Right atrium auricular region (tissue), 2 donors: ENCODE data around the gene RAB17. TPM values are rescaled to one million over a fixed set of nuclear protein-coding genes. Genes with fewer than 3 reads are reported as not detected.
A peak's percentile ranks its signal among the peaks of the same experiment; 100 is the strongest.
"Not testable (repeated sequence)": the region's sequence is repeated elsewhere in the genome, so short reads cannot be mapped to it uniquely, and the experiment has no call there.

ENCODE experiments used
- DNase-seq: peaks from one replicate; pipeline ENCODE4 v3.0.0-alpha.2; 2019; ENCODE audit warnings: low spot score
- H3K27ac ChIP-seq, 2 donors: fragments of 200-600 bp; sonication (generic); 1 replicate in 1 of 2; 2 replicates in 1 of 2; pipeline ENCODE4 v1.5.1; 2016 to 2019
- H3K27me3 ChIP-seq, 2 donors: fragments of 200-600 bp; sonication (generic); one replicate each; pipeline versions ENCODE4 v1.5.1 to v1.6.0; 2017 to 2019
- H3K36me3 ChIP-seq: fragments of 200-600 bp; sonication (generic); one replicate; pipeline ENCODE4 v1.5.1; 2016
- H3K4me1 ChIP-seq, 2 donors: fragments of 200-600 bp; sonication (generic); one replicate each; pipeline versions ENCODE4 v1.5.1 to v1.6.0; 2017 to 2019
- H3K4me3 ChIP-seq, 2 donors: fragments of 200-600 bp; sonication (generic); 1 replicate in 1 of 2; 2 replicates in 1 of 2; pipeline ENCODE4 v1.5.1; 2017 to 2019; ENCODE audit warnings: mild to moderate bottlenecking in 1 of 2, moderate library complexity in 1 of 2
- H3K9me3 ChIP-seq, 2 donors: fragments of 200-600 bp; sonication (generic); one replicate each; pipeline ENCODE4 v1.5.1; 2019
- total RNA-seq, 2 donors: library from RNA; depleted of rRNA; stranded (reverse); fragments of >200 nt; gene quantifications; one replicate each; pipeline ENCODE4 v1.1.0, GENCODE V29; 2016
- TF ChIP-seq, protein P1 (sequence below), 2 donors: fragments of 200-600 bp; sonication (generic); IDR thresholded peaks; one replicate each; pipeline ENCODE4 v1.5.1; 2019; ENCODE audit warnings: antibody characterized with exemption in 2 of 2

The RAB17 gene
- total RNA-seq, 2 donors from 2014 or later: 1.0 to 4.5 TPM

DNA sequence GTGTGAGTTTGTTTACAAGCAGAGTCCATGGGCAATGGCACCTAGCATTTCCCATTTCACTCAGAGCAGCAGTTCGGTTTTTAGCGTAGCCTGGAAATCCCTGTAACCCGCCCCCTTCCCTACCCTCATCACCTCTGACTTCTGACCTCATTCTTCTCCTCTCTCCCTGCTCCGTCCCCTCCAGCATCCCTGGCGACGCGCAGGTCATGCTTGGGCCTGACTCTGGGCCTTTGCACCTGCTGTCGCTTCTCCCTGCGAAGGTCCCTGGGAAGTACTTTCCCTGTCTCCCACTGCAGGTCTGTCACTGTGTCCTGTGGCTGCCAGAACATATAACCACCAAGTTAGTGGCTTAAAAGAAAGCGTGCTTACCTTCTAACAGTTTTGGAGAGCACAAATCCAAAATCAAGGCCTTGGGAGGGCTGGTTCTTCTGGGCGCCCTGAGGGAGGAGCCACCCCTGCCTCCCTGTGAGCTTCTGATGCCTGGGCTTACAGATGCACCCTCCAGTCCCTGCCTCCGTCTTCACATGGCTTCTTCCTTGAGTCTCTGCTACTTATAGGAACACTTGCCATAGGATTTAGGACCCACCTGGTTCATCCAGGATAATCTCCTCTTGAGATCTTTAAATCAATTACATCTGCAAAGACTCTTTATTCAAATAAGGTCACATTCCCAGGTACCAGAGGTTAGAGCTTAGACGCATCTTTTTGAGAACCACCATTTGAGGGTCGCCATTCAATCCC lies 8.1 kb upstream of the RAB17 start:
- Histone ChIP-seq H3K36me3 (no peaks in the 10 kb centered on the region), H3K9me3 (no peaks in the 10 kb centered on the region), H3K27me3 (no peaks in the 10 kb centered on the region), H3K4me3 (no peak overlapping the region), H3K4me1 (peaks cover 0 to 43% of the 10 kb centered on the region in 2 donors), H3K27ac (peak overlapping the region; percentile 81 to 89)
- TF ChIP-seq, protein P1, sequence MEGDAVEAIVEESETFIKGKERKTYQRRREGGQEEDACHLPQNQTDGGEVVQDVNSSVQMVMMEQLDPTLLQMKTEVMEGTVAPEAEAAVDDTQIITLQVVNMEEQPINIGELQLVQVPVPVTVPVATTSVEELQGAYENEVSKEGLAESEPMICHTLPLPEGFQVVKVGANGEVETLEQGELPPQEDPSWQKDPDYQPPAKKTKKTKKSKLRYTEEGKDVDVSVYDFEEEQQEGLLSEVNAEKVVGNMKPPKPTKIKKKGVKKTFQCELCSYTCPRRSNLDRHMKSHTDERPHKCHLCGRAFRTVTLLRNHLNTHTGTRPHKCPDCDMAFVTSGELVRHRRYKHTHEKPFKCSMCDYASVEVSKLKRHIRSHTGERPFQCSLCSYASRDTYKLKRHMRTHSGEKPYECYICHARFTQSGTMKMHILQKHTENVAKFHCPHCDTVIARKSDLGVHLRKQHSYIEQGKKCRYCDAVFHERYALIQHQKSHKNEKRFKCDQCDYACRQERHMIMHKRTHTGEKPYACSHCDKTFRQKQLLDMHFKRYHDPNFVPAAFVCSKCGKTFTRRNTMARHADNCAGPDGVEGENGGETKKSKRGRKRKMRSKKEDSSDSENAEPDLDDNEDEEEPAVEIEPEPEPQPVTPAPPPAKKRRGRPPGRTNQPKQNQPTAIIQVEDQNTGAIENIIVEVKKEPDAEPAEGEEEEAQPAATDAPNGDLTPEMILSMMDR (IDR thresholded peaks at IDR 0.05): no peak
- no peak for DNase-seq

DNA sequence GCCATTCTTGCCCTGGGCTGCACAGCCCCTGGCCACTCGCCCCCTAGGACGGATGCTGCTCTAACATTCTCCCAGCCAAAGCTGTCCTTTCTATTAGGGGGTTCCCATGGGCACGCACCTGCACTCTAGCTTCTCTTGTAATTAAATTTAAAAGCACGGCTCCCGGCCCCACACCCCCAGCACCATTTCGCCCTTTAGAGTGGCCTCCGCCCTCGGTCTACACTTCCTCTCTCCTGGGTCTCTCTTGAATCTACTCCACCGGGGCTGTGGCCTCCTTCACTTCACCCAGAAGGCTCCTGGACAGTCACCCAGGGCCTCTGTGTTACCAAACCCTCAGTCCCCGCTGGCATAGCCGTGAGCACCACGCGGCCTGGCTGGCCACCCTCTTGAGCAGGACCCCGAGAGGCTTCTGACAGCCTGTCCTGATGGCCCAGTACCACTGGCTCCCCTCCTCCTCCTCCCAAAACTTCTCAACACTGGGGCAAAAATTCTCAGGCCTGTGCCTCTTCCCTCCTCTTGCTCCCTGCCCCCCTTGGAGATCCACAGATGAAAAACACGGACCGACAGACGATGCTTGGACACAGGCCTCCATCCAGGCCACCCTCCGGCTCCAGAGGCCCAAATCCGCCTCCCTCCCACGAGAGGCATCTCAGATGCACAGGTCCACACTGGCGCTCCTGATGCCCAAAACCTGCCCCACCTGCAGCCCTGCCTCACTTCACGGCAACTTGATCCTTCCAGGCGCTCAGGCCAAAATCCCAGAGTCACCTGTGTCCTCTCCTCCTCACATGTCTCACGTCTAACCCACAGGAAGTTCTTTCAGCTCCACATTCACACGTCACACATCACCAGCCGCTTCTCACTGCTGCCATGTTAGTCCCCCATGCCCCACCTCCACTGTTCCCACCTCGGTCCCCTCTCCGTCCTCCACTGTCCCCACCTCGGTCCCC lies 6.9 kb upstream of the RAB17 start:
- DNase-seq: no peak
- Histone ChIP-seq H3K4me3 (no peak overlapping the region), H3K4me1 (peaks cover 0 to 38% of the 10 kb centered on the region in 2 donors), H3K9me3 (no peaks in the 10 kb centered on the region), H3K36me3 (no peaks in the 10 kb centered on the region), H3K27me3 (no peaks in the 10 kb centered on the region), H3K27ac (peak overlapping the region in 1 of 2 donors; percentile 36)
- TF ChIP-seq, protein P1 (IDR thresholded peaks at IDR 0.05): no peak

DNA sequence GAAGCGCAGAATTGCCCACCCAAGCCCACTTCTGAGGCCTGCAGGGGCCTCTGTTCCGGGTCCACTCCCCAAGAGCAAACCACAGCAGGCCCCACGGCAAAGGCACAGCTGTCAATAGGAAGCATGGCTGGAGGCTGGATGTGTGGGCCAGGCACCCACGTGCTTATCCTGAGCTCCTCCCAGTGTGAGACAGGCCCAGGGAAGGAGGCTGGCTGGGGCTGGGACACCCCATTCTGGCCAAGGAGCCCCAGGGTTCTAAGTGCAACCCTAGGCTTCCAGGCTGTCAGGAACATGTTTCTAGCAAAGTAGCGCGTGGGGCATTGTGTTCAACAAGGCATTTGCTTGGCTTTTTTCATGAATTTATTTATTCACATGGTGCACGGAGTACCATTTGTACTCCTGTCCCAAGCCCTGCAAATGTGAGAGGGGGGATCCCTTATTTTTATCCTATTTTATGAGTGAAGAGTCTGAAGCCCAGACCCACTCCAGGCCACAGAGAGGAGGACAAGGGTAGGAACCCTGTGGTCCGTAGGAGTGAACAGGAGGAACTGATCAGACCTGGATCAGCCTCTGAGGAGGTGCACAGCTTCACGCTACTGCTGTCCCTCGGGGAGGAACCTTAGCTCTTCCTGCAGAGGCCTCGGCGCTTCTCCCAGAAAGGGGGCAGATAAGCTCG lies 6.1 kb upstream of the RAB17 start:
- H3K4me1 ChIP-seq: peaks cover 0 to 32% of the 10 kb centered on the region in 2 donors

DNA sequence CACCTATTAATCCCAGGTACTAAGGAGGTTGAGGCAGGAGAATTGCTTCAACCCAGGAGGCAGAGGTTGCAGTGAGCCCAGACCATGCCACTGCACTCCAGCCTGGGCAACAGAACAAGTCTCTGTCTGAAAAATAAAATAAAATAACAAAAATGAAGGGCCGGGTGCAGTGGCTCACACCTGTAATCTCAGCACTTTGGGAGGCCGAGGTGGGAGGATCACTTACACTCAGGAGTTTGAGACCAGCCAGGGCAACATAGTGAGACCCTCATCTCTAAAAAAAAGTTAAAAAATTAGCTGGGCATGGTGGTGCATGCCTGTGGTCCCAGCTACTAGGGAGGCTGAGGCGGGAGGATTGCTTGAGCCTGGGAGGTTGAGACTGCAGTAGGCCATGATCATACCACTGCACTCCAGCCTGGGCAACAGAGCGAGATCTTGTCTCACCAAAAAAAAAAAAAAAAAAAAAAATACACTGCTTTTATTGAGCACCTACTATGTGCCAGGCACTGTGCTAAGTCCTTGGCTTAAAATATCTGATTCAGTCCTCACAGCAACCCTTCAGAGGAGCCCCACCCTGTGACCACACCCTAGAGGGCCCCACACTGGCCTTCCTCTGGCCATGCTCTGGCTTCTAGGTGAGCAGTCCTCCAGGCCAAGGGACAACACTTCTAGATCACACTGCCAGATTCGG lies 5.4 kb upstream of the RAB17 start:
- not testable (repeated sequence) for DNase-seq, H3K36me3 ChIP-seq, H3K9me3 ChIP-seq, H3K27me3 ChIP-seq, H3K4me3 ChIP-seq
- Histone ChIP-seq H3K4me1 (peaks cover 0 to 28% of the 10 kb centered on the region in 2 donors), H3K27ac (peak overlapping the region; percentile 69 to 81)

More for the DNA sequence above, 6.1 kb upstream of the RAB17 start:
- H3K36me3 ChIP-seq: no peaks in the 10 kb centered on the region
- H3K27ac ChIP-seq: peak overlapping the region; percentile 22 to 36
- no peak for DNase-seq
- H3K4me3 ChIP-seq: no peak overlapping the region
- TF ChIP-seq, protein P1 (IDR thresholded peaks at IDR 0.05): no peak
- H3K27me3 ChIP-seq: no peaks in the 10 kb centered on the region
- no peaks in the 10 kb centered on the region for H3K9me3 ChIP-seq

DNA sequence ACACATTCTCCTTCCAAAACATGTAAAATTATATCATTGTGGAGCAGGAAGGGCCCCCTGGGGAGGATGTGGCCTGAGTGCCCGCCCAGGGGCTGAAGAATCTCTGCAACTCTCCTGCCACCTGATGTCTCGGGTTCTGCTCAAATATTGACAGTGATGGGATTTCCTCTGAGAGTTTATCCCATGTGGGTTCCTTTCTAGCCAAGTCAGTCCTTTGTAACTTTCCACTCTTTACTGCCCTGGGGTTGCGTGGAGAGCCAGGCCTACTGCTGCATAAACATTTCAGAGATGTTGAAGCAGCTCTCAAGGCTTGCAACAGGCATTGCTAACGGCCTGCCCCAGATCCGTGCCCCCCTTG lies 4.0 kb upstream of the RAB17 start:
- no peaks in the 10 kb centered on the region for H3K27me3 ChIP-seq
- no peaks in the 10 kb centered on the region for H3K36me3 ChIP-seq
- H3K4me1 ChIP-seq: peaks cover 0 to 23% of the 10 kb centered on the region in 2 donors
- no peak for DNase-seq
- peak overlapping the region; percentile 69 to 81 for H3K27ac ChIP-seq
- TF ChIP-seq, protein P1 (IDR thresholded peaks at IDR 0.05): no peak
- H3K9me3 ChIP-seq: no peaks in the 10 kb centered on the region
- no peak overlapping the region for H3K4me3 ChIP-seq
